ENCODE measurements around the gene MORN1. TPM values are rescaled to one million over a fixed set of nuclear protein-coding genes. Genes with fewer than 3 reads are reported as not detected.

Gene MORN1
- total and polyA plus RNA-seq, 2 donors (not counting 3 experiments of a cell fraction or from before 2014, with no cell fraction given) = 4.3 to 6.4 TPM

DNA sequence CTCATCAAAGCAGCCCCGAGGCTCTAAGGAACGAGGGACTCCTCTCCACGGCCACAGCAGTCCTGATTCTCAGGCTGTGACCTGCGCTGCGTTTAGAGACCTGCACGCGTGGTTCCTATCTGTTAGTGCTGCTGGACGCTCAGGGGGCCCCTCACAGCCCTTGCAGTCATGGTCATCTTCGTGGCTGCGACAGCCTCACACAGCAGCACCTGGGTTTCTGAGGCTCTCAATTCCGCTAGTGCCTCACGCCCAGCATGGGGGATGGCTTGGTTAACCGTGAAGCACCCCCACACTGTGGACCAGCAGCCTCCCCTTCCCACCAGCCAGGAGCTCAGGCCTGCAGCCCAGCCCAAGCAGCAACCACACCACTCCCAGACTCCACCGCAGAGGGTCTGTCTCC lies 7.8 kb downstream of the MORN1 start:
- DNase-seq (ENCODE audit: low read depth, low spot score) = no peak
- Histone ChIP-seq H3K27ac (ENCODE audit: insufficient read depth, low read depth, low read length) (no peak overlapping the region), H3K9ac (replicated peaks; ENCODE audit: extremely low read depth, insufficient read depth, low read length) (no peak overlapping the region), H3K4me1 (ENCODE audit: control insufficient read depth, extremely low read depth, insufficient read depth, low read length) (no peaks in the 10 kb centered on the region), H3K4me3 (replicated peaks in 1 of 3; ENCODE audit: insufficient read depth in 1 of 3, low read depth in 1 of 3, low read length in 3 of 3) (no peak overlapping the region), H3K4me2 (ENCODE audit: insufficient read depth, low read length) (no peak overlapping the region), H3K36me3 (ENCODE audit: control insufficient read depth in 2 of 2, extremely low read depth in 1 of 2, insufficient read depth in 2 of 2, low read length in 2 of 2) (no peaks in the 10 kb centered on the region), H3K9me1 (replicated peaks; ENCODE audit: control insufficient read depth, extremely low read depth, insufficient read depth, low read length) (no peaks in the 10 kb centered on the region), H3K27me3 (ENCODE audit: control insufficient read depth in 2 of 2, insufficient read depth in 2 of 2, low read length in 2 of 2) (no peaks in the 10 kb centered on the region), H3K79me2 (ENCODE audit: control insufficient read depth, insufficient read depth, low read length) (no peaks in the 10 kb centered on the region), H2AFZ (ENCODE audit: low read depth, low read length) (no peak overlapping the region), H4K20me1 (replicated peaks; ENCODE audit: control insufficient read depth, extremely low read depth, insufficient read depth, low read length) (no peaks in the 10 kb centered on the region), H3K9me3 (replicated peaks; ENCODE audit: control insufficient read depth, insufficient read depth, low read length) (no peaks in the 10 kb centered on the region)
- TF ChIP-seq, protein P1, sequence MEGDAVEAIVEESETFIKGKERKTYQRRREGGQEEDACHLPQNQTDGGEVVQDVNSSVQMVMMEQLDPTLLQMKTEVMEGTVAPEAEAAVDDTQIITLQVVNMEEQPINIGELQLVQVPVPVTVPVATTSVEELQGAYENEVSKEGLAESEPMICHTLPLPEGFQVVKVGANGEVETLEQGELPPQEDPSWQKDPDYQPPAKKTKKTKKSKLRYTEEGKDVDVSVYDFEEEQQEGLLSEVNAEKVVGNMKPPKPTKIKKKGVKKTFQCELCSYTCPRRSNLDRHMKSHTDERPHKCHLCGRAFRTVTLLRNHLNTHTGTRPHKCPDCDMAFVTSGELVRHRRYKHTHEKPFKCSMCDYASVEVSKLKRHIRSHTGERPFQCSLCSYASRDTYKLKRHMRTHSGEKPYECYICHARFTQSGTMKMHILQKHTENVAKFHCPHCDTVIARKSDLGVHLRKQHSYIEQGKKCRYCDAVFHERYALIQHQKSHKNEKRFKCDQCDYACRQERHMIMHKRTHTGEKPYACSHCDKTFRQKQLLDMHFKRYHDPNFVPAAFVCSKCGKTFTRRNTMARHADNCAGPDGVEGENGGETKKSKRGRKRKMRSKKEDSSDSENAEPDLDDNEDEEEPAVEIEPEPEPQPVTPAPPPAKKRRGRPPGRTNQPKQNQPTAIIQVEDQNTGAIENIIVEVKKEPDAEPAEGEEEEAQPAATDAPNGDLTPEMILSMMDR (IDR thresholded peaks at IDR 0.05; ENCODE audit: extremely low read depth in 1 of 2, insufficient read depth in 1 of 2, low read depth in 1 of 2, low read length in 2 of 2) = no peak
- no peak for TF ChIP-seq POLR2AphosphoS5 (IDR thresholded peaks at IDR 0.05; ENCODE audit: insufficient read depth, low read depth, low read length)
- TF ChIP-seq FOS (IDR thresholded peaks at IDR 0.05; ENCODE audit: borderline replicate concordance, insufficient read depth, low read length) = no peak
- TF ChIP-seq POLR2A (IDR thresholded peaks at IDR 0.05; ENCODE audit: low read depth, low read length) = no peak
- TF ChIP-seq MYC (IDR thresholded peaks at IDR 0.05; ENCODE audit: low read depth, low read length) = no peak
- no peak for TF ChIP-seq GATA2 (IDR thresholded peaks at IDR 0.05; ENCODE audit: insufficient read depth, insufficient read length, low read depth, low read length)
- no peak for TF ChIP-seq EZH2 (IDR thresholded peaks at IDR 0.05; ENCODE audit: borderline replicate concordance, low read depth, low read length, severe bottlenecking)
- no peak for TF ChIP-seq JUN (IDR thresholded peaks at IDR 0.05; ENCODE audit: borderline replicate concordance, insufficient read depth, insufficient read length, low read depth)
- TF ChIP-seq, protein P2, sequence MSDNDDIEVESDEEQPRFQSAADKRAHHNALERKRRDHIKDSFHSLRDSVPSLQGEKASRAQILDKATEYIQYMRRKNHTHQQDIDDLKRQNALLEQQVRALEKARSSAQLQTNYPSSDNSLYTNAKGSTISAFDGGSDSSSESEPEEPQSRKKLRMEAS (IDR thresholded peaks at IDR 0.05; ENCODE audit: insufficient read depth, insufficient read length) = no peak
- BruUV-seq (replicated peaks) = no TSS peak
- ChIA-PET CTCF (interaction anchor here (0.8 to 8.9 kb wide), 3 partner anchors 13 to 209 kb away, joined by 3 to 631 read pairs (median 5); partner anchors contain the start of gene FAAP20), POLR2A (no interaction called here)
- dilution Hi-C loops (cut with MboI; ENCODE audit: extremely low pct_ligation_motif_present, low sequenced_read_pairs) = no loop called here
- intact Hi-C loops (cut with micrococcal nuclease) = loop anchor here (5.0 kb wide), 1 partner anchor 71 kb away; no protein-coding TSS in a partner anchor
- FAIRE-seq = no peak
